Lower leg skin (tissue), 3 donors: ENCODE data around the gene INSYN2A.

Experiments used
- CTCF ChIP-seq, 3 donors: fragments of 450-650 bp; IDR thresholded peaks; one replicate each; pipeline ENCODE4 v1.5.1; 2016; ENCODE audit warnings: antibody characterized with exemption in 3 of 3, mild to moderate bottlenecking in 3 of 3, moderate library complexity in 2 of 3
- POLR2A ChIP-seq, 2 donors: fragments of 450-650 bp; IDR thresholded peaks; one replicate each; pipeline ENCODE4 v1.6.1; 2016 to 2017; ENCODE audit warnings: antibody characterized with exemption in 2 of 2, mild to moderate bottlenecking in 1 of 2, moderate library complexity in 1 of 2

GRCh38 chr10:127158662-127159061, 37.7 kb downstream of the INSYN2A start:
- TF ChIP-seq CTCF (IDR thresholded peaks at IDR 0.05), result no peak
- TF ChIP-seq POLR2A (IDR thresholded peaks at IDR 0.05), result no peak
